GM12873 (cell line): ENCODE measurements around the gene NCOA6.

Source experiments
- CTCF ChIP-seq: IDR thresholded peaks from 2 replicates; pipeline ENCODE4 v1.5.1; 2012; ENCODE audit warnings: low read depth, mild to moderate bottlenecking, moderate library complexity, low read length, control low read depth; ENCODE audit not compliant: insufficient read depth; ENCODE audit errors: missing control alignments

Gene NCOA6

GRCh38 chr20:34705008-34705396, 120.4 kb downstream of the NCOA6 start:
- TF ChIP-seq CTCF = no peak

- no peak for TF ChIP-seq CTCF
Measured at GRCh38 chr20:34704177-34705007, 121.1 kb downstream of the NCOA6 start, which contains the start of gene TP53INP2. TSS of gene TP53INP2 (plus strand) at chr20:34704344. CDS start at chr20:34708740, 4,396 bp downstream.

GRCh38 chr20:34703424-34704176, 121.9 kb downstream of the NCOA6 start:
- TF ChIP-seq CTCF = peak; percentile 7

GRCh38 chr20:34703061-34703423, 122.4 kb downstream of the NCOA6 start:
- TF ChIP-seq CTCF = no peak

GRCh38 chr20:34701405-34702085, 123.9 kb downstream of the NCOA6 start:
- TF ChIP-seq CTCF = no peak

GRCh38 chr20:34693414-34693813, 132.0 kb downstream of the NCOA6 start:
- no peak for TF ChIP-seq CTCF

GRCh38 chr20:34691838-34692237, 133.6 kb downstream of the NCOA6 start:
- no peak for TF ChIP-seq CTCF
